22Rv1 (cell line): ENCODE results near the gene VAPB.
"Not testable (repeated sequence)": the region's sequence is repeated elsewhere in the genome, so short reads cannot be mapped to it uniquely, and the experiment has no call there.

ENCODE experiments used
- H3K27ac ChIP-seq: fragments of 450-650 bp; 2 replicates; pipeline ENCODE4 v1.5.1; 2017
- ZFX ChIP-seq: fragments of 450-650 bp; IDR thresholded peaks from 2 replicates; pipeline ENCODE4 v1.6.1; 2017; ENCODE audit warnings: antibody characterized with exemption, borderline replicate concordance
- TF ChIP-seq, protein P1 (sequence below): fragments of 450-650 bp; IDR thresholded peaks from 2 replicates; pipeline ENCODE4 v1.5.1; 2017; ENCODE audit warnings: mild to moderate bottlenecking

The VAPB gene

DNA sequence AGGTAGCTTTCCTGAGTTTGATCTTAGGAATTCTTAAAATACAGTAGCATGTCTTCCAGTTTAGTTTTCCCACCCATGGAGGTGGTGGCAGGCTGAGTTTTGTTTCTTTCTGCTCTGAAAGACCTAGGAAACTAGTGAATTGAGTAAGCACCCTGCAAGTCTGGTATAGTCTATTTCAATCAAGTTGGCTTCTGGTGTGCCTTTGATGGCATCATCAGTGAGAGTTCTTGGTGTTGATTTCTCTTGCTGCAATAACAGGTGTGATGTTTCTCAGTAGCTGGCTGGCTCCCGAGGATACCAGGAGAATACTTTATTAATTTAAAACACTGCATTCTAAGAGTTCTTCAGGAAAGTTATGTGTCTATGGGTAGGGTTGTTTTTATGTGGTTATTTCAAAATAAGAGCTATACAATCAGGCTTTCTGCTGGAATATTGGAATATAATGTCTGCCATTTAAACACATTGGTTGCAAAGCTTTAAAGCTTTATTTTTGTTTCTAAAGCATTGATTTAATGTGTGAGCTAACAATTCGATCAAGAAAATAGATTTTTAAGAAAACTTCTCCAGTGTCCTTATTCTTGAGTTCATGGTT lies 19.0 kb downstream of the VAPB start:
- TF ChIP-seq, protein P1, sequence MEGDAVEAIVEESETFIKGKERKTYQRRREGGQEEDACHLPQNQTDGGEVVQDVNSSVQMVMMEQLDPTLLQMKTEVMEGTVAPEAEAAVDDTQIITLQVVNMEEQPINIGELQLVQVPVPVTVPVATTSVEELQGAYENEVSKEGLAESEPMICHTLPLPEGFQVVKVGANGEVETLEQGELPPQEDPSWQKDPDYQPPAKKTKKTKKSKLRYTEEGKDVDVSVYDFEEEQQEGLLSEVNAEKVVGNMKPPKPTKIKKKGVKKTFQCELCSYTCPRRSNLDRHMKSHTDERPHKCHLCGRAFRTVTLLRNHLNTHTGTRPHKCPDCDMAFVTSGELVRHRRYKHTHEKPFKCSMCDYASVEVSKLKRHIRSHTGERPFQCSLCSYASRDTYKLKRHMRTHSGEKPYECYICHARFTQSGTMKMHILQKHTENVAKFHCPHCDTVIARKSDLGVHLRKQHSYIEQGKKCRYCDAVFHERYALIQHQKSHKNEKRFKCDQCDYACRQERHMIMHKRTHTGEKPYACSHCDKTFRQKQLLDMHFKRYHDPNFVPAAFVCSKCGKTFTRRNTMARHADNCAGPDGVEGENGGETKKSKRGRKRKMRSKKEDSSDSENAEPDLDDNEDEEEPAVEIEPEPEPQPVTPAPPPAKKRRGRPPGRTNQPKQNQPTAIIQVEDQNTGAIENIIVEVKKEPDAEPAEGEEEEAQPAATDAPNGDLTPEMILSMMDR: no peak
- TF ChIP-seq ZFX: no peak
- no peak overlapping the region for H3K27ac ChIP-seq

DNA sequence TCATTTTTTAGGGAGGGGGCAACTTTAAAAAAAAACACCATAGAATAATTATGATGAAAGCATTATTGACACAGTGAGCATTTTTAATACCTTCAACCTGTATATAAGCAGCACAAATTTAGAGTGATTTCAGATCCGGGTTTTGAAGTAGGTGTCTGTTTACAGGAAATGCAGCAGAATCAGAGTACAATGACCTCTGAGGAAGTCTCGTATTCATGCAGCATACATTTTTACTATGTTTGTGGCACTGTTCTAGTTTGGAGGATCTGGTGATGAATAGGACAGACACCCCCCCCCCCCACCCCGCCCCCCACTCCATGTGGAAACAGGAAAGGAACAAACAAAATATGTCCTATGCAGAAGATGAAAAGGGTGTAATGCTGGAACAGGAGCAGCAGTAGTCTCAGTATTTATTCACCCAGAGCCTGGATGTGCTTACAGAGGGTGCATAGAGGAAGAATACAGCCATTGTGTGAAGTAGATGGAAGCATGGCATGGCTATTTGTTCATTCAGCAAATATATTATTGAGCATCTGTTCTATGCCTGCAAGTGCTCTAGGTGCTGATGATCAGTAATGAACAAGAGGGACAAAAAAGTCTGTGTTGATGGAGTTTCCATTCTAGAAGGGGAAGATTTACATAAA lies 19.7 kb downstream of the VAPB start:
- TF ChIP-seq, protein P1: no peak
- no peak for TF ChIP-seq ZFX
- H3K27ac ChIP-seq: no peak overlapping the region

DNA sequence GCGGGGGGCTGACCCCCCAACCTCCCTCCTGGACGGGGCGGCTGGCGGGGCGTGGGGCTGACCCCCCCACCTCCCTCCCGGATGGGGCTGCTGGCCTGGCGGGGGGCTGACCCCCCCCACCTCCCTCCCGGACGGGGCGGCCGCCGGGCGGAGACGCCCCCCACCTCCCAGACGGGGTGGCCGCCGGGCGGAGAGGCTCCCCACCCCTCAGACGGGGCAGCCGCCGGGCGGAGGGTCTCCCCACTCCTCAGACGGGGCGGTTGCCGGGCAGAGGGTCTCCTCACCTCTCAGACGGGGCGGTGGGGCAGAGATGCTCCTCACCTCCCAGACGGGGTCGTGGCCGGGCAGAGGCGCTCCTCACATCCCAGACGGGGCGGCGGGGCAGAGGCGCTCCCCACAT lies 25.2 kb downstream of the VAPB start:
- not testable (repeated sequence) for H3K27ac ChIP-seq

DNA sequence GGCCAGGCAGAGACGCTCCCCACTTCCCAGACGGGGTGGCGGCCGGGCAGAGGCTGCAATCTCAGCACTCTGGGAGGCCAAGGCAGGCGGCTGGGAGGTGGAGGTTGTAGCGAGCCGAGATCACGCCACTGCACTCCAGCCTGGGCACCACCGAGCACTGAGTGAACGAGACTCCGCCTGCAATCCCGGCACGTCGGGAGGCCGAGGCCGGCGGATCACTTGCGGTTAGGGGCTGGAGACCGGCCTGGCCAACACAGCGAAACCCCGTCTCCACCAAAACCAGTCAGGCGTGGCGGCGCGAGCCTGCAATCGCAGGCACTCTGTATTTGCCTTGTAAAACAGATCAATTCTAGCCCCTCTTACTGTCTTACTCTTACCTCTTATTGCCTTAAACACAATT lies 25.8 kb downstream of the VAPB start:
- H3K27ac ChIP-seq: not testable (repeated sequence)

DNA sequence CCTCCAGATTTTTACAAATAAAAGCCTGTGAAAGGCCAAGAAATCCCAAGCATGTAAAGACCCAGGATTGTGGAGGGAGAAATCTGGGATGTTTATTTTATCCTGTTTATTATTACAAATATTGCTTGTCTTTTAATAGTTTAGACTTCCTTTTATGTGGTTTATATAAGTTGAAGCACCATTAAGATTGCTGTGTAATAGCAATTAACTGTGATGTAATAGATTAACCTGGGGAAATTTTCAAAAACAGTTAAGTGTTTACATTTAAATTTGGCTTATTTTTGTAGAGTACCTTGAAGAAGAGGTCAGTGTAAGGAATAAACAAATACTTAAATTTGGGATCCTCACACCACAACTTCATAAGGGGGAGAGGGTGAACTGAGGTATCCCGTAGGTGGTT lies 27.0 kb downstream of the VAPB start:
- TF ChIP-seq, protein P1: no peak
- TF ChIP-seq ZFX: no peak
- no peak overlapping the region for H3K27ac ChIP-seq

DNA sequence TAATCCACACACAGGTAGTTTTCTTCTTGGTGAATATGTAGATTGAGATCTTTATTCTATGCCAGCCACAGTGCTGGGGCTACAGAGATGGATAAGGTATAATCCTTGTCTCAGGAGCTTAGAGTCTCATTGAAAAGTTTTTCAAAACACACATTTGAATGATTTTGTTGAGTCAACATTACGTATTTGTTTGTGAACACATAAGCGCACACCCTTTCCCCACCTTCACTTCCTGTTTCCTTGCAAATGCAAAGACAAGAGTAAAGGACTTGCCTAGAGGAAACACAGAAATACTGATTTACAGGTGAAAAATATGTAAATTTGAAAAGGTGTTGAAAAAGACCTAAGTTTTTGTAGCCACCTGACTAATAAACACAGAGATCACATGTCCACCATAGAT lies 27.8 kb downstream of the VAPB start:
- no peak for TF ChIP-seq ZFX
- TF ChIP-seq, protein P1: no peak

DNA sequence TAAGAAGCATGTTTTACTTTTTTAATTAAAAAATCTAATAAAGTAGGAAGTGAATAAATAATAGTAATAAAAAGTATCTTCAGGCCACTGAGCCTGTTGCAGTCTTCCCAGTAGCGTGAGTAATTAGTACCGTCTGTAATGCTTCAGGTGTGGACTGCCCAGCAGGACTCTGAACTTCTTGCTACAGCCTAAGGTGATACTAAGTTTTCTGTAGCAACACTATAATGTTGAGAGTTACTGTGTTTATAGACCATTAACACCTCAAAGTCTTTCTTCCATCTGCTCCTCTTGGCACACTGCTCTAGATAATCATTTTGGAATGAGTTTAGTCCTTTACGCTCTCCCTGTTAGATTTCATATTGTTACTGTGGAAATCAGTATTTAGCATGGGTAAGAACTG lies 28.4 kb downstream of the VAPB start:
- TF ChIP-seq, protein P1: no peak
- no peak for TF ChIP-seq ZFX

More for the DNA sequence above, 27.8 kb downstream of the VAPB start:
- H3K27ac ChIP-seq: no peak overlapping the region

DNA sequence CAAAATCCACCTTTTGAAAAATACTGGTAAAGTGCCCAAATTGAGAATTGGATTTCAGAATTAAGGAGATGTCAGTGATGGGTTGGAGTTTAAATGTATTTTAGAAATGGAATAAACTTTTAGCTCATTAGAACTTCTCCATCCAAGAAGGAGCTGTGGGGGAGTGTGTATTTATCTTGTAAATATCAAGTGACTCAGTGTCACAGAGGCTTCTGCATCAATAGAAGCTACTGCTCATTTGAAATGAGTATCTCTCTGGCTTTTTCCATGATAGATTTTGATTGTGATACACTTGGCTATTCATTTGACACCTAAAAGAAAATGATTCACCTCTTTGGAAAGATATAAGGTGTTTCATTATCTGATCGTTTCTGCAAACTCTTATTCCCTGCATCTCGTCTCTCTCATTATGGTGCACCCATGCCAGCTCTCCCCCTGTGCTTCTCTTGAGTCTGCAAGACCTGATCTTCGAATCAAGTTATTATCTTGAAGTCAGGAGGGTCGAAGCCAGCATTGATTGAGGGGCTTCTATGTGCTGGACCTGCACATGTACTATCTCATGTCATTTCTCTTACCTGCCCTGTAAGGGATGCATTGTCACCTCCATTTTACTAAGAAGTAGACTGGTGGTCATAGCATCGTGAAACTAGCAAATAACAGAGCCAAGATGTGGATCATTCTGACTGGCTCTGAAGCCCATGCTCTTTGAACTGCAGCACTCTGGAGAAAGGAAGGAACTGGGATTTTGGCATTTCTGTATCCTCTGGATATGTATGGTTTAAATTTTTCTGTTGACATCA lies 30.1 kb downstream of the VAPB start:
- TF ChIP-seq, protein P1: no peak
- no peak for TF ChIP-seq ZFX
- H3K27ac ChIP-seq: no peak overlapping the region

More for the DNA sequence above, 28.4 kb downstream of the VAPB start:
- no peak overlapping the region for H3K27ac ChIP-seq
